OCI-LY7 (cell line): Measurements from ENCODE around the gene LIMD2.

Experiments used
- EZH2phosphoT487 ChIP-seq: fragments of 200-600 bp; sonication (generic); IDR thresholded peaks from 2 replicates; pipeline ENCODE4 v1.6.1; 2018; ENCODE audit warnings: low read depth, borderline replicate concordance, mild to moderate bottlenecking, mixed run types, antibody characterized with exemption, low read length, moderate library complexity, mixed read lengths
- TF ChIP-seq, protein P1 (sequence below): fragments of 200-600 bp; sonication (generic); conservative IDR thresholded peaks from 2 replicates; pipeline ENCODE4 v1.5.1; 2014; ENCODE audit warnings: mild to moderate bottlenecking, antibody characterized with exemption, low read length, moderate library complexity, mixed read lengths

DNA sequence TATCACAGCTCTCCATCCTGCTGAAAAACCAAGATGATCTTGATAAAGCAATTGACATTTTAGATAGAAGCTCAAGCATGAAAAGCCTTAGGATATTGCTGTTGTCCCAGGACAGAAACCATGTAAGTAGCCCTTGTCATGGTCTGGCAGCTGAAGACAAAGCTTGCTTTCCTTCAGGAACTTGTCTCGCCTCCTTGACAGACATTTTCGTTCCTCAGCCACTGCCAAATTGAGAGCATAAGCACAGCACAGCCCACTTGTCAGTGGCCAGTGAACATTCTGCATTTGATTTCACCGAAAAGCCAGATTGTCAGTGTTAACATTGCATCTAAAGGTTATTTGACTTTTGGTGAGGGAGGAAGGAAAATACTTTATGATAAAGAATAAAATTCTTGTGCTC, 42.1 kb downstream of the LIMD2 start:
- TF ChIP-seq, protein P1, sequence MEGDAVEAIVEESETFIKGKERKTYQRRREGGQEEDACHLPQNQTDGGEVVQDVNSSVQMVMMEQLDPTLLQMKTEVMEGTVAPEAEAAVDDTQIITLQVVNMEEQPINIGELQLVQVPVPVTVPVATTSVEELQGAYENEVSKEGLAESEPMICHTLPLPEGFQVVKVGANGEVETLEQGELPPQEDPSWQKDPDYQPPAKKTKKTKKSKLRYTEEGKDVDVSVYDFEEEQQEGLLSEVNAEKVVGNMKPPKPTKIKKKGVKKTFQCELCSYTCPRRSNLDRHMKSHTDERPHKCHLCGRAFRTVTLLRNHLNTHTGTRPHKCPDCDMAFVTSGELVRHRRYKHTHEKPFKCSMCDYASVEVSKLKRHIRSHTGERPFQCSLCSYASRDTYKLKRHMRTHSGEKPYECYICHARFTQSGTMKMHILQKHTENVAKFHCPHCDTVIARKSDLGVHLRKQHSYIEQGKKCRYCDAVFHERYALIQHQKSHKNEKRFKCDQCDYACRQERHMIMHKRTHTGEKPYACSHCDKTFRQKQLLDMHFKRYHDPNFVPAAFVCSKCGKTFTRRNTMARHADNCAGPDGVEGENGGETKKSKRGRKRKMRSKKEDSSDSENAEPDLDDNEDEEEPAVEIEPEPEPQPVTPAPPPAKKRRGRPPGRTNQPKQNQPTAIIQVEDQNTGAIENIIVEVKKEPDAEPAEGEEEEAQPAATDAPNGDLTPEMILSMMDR: no peak
- TF ChIP-seq EZH2phosphoT487: no peak
